NCI-H2107 (cell line): ENCODE data around the gene HNMT.
"Not testable (repeated sequence)": the region's sequence is repeated elsewhere in the genome, so short reads cannot be mapped to it uniquely, and the experiment has no call there.

Experiments used
- DNase-seq: peaks from one replicate; lab custom pipeline; 2025; lab: John Stamatoyannopoulos, UW

Gene HNMT

GRCh38 chr2:137975280-137976271 lies 11.3 kb downstream of the HNMT start:
- DNase-seq: no peak

- DNase-seq: no peak
These were observed 12.0 kb downstream of the HNMT start for GRCh38 chr2:137976274-137976673.

- no peak for DNase-seq
These were observed 13.5 kb downstream of the HNMT start for GRCh38 chr2:137977790-137978189.

- DNase-seq: no peak
These were observed 16.2 kb downstream of the HNMT start for GRCh38 chr2:137980459-137980858.

GRCh38 chr2:137981112-137981656 lies 16.9 kb downstream of the HNMT start:
- DNase-seq: no peak

- no peak for DNase-seq
These were observed 19.3 kb downstream of the HNMT start for GRCh38 chr2:137983581-137983980.

- no peak for DNase-seq
These were observed 22.0 kb downstream of the HNMT start for GRCh38 chr2:137986268-137986667.

GRCh38 chr2:137987011-137987410 lies 22.7 kb downstream of the HNMT start:
- no peak for DNase-seq

GRCh38 chr2:137991078-137991477 lies 26.8 kb downstream of the HNMT start:
- no peak for DNase-seq

GRCh38 chr2:137992039-137992646 lies 27.9 kb downstream of the HNMT start:
- DNase-seq: no peak

- DNase-seq: not testable (repeated sequence)
These were observed 29.6 kb downstream of the HNMT start for GRCh38 chr2:137993715-137994476.

- not testable (repeated sequence) for DNase-seq
These were observed 31.1 kb downstream of the HNMT start for GRCh38 chr2:137995368-137995767.

- not testable (repeated sequence) for DNase-seq
These were observed 31.9 kb downstream of the HNMT start for GRCh38 chr2:137996158-137996557.

- no peak for DNase-seq
These were observed 33.5 kb downstream of the HNMT start for GRCh38 chr2:137997733-137998132.

GRCh38 chr2:137998503-137998902 lies 34.2 kb downstream of the HNMT start:
- no peak for DNase-seq

GRCh38 chr2:137999273-137999672 lies 35.0 kb downstream of the HNMT start:
- DNase-seq: no peak

GRCh38 chr2:138000009-138000408 lies 35.7 kb downstream of the HNMT start:
- DNase-seq: no peak

- DNase-seq: no peak
These were observed 36.5 kb downstream of the HNMT start for GRCh38 chr2:138000796-138001195.

GRCh38 chr2:138003411-138003810 lies 39.1 kb downstream of the HNMT start:
- DNase-seq: no peak

GRCh38 chr2:138007431-138007830 lies 43.2 kb downstream of the HNMT start:
- DNase-seq: no peak

- no peak for DNase-seq
These were observed 45.3 kb downstream of the HNMT start for GRCh38 chr2:138009622-138010021.

GRCh38 chr2:138010890-138011289 lies 46.6 kb downstream of the HNMT start:
- DNase-seq: no peak
